Gastrocnemius medialis (tissue), 4 donors: ENCODE data around the gene ZNF234. TPM values are rescaled to one million over a fixed set of nuclear protein-coding genes. Genes with fewer than 3 reads are reported as not detected.
A peak's percentile ranks its signal among the peaks of the same experiment; 100 is the strongest.
"Not testable (repeated sequence)": the region's sequence is repeated elsewhere in the genome, so short reads cannot be mapped to it uniquely, and the experiment has no call there.

Experiments
- ATAC-seq, 2 donors: fragments of 150-250 bp; one replicate each; pipeline ENCODE4 v1.9.1; 2016
- DNase-seq, 2 donors: peaks; one replicate each; pipeline ENCODE4 v3.0.0-alpha.2; 2019
- H3K27ac ChIP-seq, 4 donors: fragments of 200-600 bp; sonication (generic); 1 replicate in 1 of 4; 2 replicates in 3 of 4; pipeline ENCODE4 v1.5.1; 2016 to 2018; ENCODE audit warnings: mild to moderate bottlenecking in 2 of 4, moderate library complexity in 1 of 4
- H3K27me3 ChIP-seq, 3 donors: fragments of 200-600 bp; sonication (generic) in 2 of 3; 1 replicate in 1 of 3; 2 replicates in 2 of 3; pipeline versions ENCODE4 v1.5.1 to v1.6.0; 2016 to 2019; ENCODE audit warnings: mild to moderate bottlenecking in 1 of 3, moderate library complexity in 1 of 3
- H3K36me3 ChIP-seq, 2 donors: fragments of 200-600 bp; sonication (generic) in 1 of 2; one replicate each; pipeline ENCODE4 v1.5.1; 2017 to 2018
- H3K4me1 ChIP-seq, 2 donors: fragments of 200-600 bp; sonication (generic) in 1 of 2; one replicate each; pipeline ENCODE4 v1.5.1; 2016 to 2017; ENCODE audit warnings: mild to moderate bottlenecking in 2 of 2
- H3K4me3 ChIP-seq, 4 donors: fragments of 200-600 bp; sonication (generic) in 3 of 4; 1 replicate in 1 of 4; 2 replicates in 3 of 4; pipeline ENCODE4 v1.5.1; 2016 to 2019; ENCODE audit warnings: mild to moderate bottlenecking in 2 of 4
- H3K9me3 ChIP-seq, 3 donors: fragments of 200-600 bp; sonication (generic) in 2 of 3; 1 replicate in 1 of 3; 2 replicates in 2 of 3; pipeline ENCODE4 v1.5.1; 2016 to 2019
- POLR2A ChIP-seq, 2 donors: fragments of 450-650 bp; IDR thresholded peaks; one replicate each; pipeline ENCODE4 v1.6.1; 2017; ENCODE audit warnings: antibody characterized with exemption in 2 of 2, mild to moderate bottlenecking in 2 of 2, moderate library complexity in 2 of 2
- in situ Hi-C, 4 donors: fragments of 200-750 bp; cut with MboI; loops; one replicate each; pipeline versions ENCODE4 v1.15.0 to v1.8.0; 2017; ENCODE audit warnings: low sequenced_read_pairs in 4 of 4
- intact Hi-C: fragments of 100-400 bp; cut with DNase I; formaldehyde crosslinking; loops from one replicate; pipeline ENCODE4 v1.15.1; 2023; ENCODE audit warnings: low total_unique reads
- total RNA-seq, 4 donors: library from RNA; depleted of rRNA; stranded (reverse); fragments of >200 nt; gene quantifications; one replicate each; pipeline versions ENCODE4 v1.1.0 to v1.2.3, GENCODE V29; 2016
- TF ChIP-seq, protein P1 (sequence below), 5 experiments: fragments of 450-650 bp in 3 of 5; fragments of 200-600 bp in 2 of 5; sonication (generic) in 2 of 5; IDR thresholded peaks in 4 of 5; conservative IDR thresholded peaks in 1 of 5; 1 replicate in 4 of 5; 2 replicates in 1 of 5; pipeline ENCODE4 v1.5.1; 2016 to 2019; ENCODE audit warnings: antibody characterized with exemption in 5 of 5, mild to moderate bottlenecking in 3 of 5, moderate library complexity in 3 of 5

Gene ZNF234
- total RNA-seq, 4 donors from 2014 or later, result 2.2 to 3.5 (median 2.9) TPM

DNA sequence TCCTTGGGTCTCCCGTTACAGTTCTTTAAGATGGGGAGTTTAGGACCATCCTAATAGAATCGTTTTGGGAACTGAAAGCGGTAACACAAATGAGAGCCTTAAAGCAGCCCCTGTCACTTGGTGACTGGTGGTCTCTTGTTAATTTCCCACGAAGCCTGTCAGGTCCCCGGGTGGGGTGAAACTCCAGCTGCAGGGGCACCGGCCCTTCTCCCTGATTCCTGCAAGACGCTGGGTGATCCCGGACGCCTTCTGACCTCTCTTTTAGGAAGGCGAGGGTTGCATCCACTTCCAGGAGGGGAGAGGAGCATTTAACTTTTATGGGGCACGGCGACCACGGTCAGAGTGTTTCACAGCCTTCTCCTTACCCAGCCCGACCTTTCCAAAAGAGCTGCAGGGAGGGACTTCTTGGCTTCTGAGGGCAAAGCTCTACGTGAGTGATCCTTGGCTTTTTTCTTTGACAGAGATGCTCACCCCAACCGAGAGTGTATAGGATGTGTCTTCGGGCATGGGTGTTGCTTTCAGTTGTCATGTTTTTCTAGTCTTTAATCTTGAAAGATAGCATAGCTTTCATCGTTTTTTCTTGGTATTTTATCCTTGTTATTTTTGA is 27.5 kb upstream of the ZNF234 start:
- in situ Hi-C loops, result loop anchor here in 2 of 4 donors (5.0 to 10.0 kb wide), 4 partner anchors 98 to 191 kb away; partner anchors contain the start of genes ZNF227 (in 2 of the 2), ZNF235 (in 2 of the 2) and ZNF230 (in 1 of the 2)
- Histone ChIP-seq H3K9me3 (peaks cover 0 to 15% (median 12%) of the 10 kb centered on the region in 3 donors), H3K4me3 (peak overlapping the region; percentile 67 to 92 (median 86)), H3K27me3 (no peaks in the 10 kb centered on the region), H3K36me3 (peaks cover 9 to 47% of the 10 kb centered on the region in 2 donors), H3K4me1 (peaks cover 14 to 18% of the 10 kb centered on the region in 2 donors), H3K27ac (peak overlapping the region; percentile 73 to 86 (median 84))
- intact Hi-C loops, result loop anchor here (1.0 to 5.0 kb wide), 11 partner anchors 20 to 243 kb away; partner anchors contain the start of genes ZNF112, ZNF155, ZNF221 and ZNF224
- TF ChIP-seq POLR2A (IDR thresholded peaks at IDR 0.05), result no peak
- TF ChIP-seq, protein P1, sequence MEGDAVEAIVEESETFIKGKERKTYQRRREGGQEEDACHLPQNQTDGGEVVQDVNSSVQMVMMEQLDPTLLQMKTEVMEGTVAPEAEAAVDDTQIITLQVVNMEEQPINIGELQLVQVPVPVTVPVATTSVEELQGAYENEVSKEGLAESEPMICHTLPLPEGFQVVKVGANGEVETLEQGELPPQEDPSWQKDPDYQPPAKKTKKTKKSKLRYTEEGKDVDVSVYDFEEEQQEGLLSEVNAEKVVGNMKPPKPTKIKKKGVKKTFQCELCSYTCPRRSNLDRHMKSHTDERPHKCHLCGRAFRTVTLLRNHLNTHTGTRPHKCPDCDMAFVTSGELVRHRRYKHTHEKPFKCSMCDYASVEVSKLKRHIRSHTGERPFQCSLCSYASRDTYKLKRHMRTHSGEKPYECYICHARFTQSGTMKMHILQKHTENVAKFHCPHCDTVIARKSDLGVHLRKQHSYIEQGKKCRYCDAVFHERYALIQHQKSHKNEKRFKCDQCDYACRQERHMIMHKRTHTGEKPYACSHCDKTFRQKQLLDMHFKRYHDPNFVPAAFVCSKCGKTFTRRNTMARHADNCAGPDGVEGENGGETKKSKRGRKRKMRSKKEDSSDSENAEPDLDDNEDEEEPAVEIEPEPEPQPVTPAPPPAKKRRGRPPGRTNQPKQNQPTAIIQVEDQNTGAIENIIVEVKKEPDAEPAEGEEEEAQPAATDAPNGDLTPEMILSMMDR (IDR thresholded peaks at IDR 0.05 in 4 of 5, conservative IDR thresholded peaks at IDR 0.05 in 1 of 5), result no peak
- no peak for DNase-seq
- ATAC-seq, result no peak

DNA sequence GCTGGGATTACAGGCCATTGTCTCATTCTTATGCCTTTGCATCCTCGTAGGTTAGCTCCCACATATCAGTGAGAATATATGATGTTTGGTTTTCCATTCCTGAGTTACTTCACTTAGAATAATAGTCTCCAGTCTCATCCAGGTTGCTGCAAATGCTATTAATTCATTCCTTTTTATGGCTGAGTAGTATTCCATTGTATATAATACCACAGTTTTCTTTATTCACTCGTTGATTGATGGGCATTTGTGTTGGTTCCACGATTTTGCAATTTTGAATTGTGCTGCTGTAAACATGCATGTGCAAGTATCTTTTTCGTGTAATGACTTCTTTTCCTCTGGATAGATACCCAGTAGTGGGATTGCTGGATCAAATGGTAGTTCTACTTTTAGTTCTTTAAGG is 20.2 kb upstream of the ZNF234 start:
- Histone ChIP-seq H3K36me3 (peaks cover 26 to 100% of the 10 kb centered on the region in 2 donors), H3K9me3 (peaks cover 0 to 13% (median 0%) of the 10 kb centered on the region in 3 donors)
- in situ Hi-C loops, intact Hi-C loops, DNase-seq, H3K4me1 ChIP-seq, H3K27me3 ChIP-seq, H3K27ac ChIP-seq, ATAC-seq, H3K4me3 ChIP-seq: not testable (repeated sequence)

DNA sequence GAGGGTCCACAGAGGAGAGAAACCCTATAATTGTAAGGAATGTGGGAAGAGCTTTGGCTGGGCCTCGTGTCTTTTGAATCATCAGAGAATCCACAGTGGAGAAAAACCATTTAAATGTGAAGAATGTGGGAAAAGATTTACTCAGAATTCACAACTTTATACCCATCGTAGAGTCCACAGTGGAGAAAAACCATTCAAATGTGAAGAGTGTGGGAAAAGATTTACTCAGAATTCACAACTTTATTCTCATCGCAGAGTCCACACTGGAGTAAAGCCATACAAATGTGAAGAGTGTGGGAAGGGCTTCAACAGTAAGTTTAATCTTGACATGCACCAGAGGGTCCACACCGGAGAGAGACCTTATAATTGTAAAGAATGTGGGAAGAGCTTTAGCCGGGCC is 9.4 kb upstream of the ZNF234 start:
- H3K27me3 ChIP-seq, result no peaks in the 10 kb centered on the region
- intact Hi-C loops (no loop called here), in situ Hi-C loops (no loop called here)
- peaks cover 0 to 31% (median 0%) of the 10 kb centered on the region in 3 donors for H3K9me3 ChIP-seq
- no peak for TF ChIP-seq POLR2A (IDR thresholded peaks at IDR 0.05)
- TF ChIP-seq, protein P1 (IDR thresholded peaks at IDR 0.05 in 4 of 5, conservative IDR thresholded peaks at IDR 0.05 in 1 of 5), result no peak
- H3K4me1 ChIP-seq, result no peaks in the 10 kb centered on the region
- peaks cover 7 to 69% of the 10 kb centered on the region in 2 donors for H3K36me3 ChIP-seq
- DNase-seq (no peak), ATAC-seq (no peak)
- H3K27ac ChIP-seq, result no peak overlapping the region
- no peak overlapping the region for H3K4me3 ChIP-seq

DNA sequence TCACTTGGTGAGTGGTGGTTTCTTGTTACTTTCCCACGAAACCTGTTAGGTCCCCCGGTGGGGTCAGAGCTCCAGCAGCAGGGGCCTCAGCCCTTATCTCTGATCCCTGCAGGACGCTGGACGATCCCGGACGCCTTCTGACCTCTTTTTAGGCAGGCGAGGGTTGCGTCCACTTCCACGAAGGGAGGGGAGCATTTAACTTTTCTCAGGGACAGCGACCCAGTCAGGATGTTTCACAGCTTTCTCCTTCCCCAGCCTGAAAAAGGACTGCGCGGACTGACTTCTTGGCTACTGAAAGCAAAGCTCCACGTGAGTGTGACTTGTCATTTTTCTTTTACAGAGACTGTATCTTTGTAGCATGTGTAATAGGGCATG is 692 bp downstream of the ZNF234 start:
- Histone ChIP-seq H3K27ac (peak overlapping the region; percentile 78 to 87 (median 82)), H3K27me3 (no peaks in the 10 kb centered on the region), H3K9me3 (no peaks in the 10 kb centered on the region), H3K4me3 (peak overlapping the region; percentile 85 to 98 (median 88)), H3K36me3 (peaks cover 0 to 32% of the 10 kb centered on the region in 2 donors), H3K4me1 (peaks cover 14 to 18% of the 10 kb centered on the region in 2 donors)
- DNase-seq (no peak), ATAC-seq (peak; percentile 35 to 45)
- intact Hi-C loops (no loop called here), in situ Hi-C loops (loop anchor here in 1 of 4 donors (10.0 kb wide), 1 partner anchor 87 kb away; the partner anchor contains the start of gene ZNF223)
- TF ChIP-seq, protein P1 (IDR thresholded peaks at IDR 0.05 in 4 of 5, conservative IDR thresholded peaks at IDR 0.05 in 1 of 5), result no peak
- no peak for TF ChIP-seq POLR2A (IDR thresholded peaks at IDR 0.05)

DNA sequence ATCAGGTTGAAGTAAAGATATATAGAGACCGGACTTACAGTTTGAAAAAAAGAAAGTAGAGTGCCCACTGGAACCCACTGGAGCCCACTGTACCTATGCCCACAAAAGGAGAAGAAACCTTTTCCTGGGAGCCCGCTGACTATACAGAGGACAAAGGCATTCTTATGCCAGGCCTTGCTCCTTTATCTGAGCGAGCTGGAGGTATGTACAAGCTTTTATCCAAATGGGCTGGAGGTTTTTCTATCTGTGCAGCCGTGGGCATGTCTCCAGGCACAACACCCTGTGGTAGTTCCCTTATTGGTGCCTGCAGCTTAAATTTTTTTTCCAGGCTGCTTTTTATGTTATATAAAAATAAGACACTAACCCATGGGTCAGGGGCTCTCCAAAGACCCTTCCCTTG is 8.4 kb downstream of the ZNF234 start:
- TF ChIP-seq, protein P1 (IDR thresholded peaks at IDR 0.05 in 4 of 5, conservative IDR thresholded peaks at IDR 0.05 in 1 of 5), result no peak
- no peak for TF ChIP-seq POLR2A (IDR thresholded peaks at IDR 0.05)
- intact Hi-C loops (no loop called here), in situ Hi-C loops (loop anchor here in 1 of 4 donors (10.0 kb wide), 1 partner anchor 95 kb away; the partner anchor contains the start of gene ZNF223)
- no peaks in the 10 kb centered on the region for H3K4me1 ChIP-seq
- H3K9me3 ChIP-seq, result peaks cover 0 to 12% (median 0%) of the 10 kb centered on the region in 3 donors
- DNase-seq (no peak), ATAC-seq (no peak)
- no peaks in the 10 kb centered on the region for H3K27me3 ChIP-seq
- H3K27ac ChIP-seq, result no peak overlapping the region
- H3K36me3 ChIP-seq, result peaks cover 21 to 98% of the 10 kb centered on the region in 2 donors
- H3K4me3 ChIP-seq, result no peak overlapping the region
